HG03064 (cell line): Measurements from ENCODE around the gene GET4.
A peak's percentile ranks its signal among the peaks of the same experiment; 100 is the strongest.

Experiments used
- ATAC-seq: cut with Tn5 transposase; IDR thresholded peaks from one replicate; pipeline ENCODE4 v1.9.1; 2021; ENCODE audit warnings: low read depth; ENCODE audit not compliant: unreplicated experiment

Gene GET4, protein sequence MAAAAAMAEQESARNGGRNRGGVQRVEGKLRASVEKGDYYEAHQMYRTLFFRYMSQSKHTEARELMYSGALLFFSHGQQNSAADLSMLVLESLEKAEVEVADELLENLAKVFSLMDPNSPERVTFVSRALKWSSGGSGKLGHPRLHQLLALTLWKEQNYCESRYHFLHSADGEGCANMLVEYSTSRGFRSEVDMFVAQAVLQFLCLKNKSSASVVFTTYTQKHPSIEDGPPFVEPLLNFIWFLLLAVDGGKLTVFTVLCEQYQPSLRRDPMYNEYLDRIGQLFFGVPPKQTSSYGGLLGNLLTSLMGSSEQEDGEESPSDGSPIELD

DNA sequence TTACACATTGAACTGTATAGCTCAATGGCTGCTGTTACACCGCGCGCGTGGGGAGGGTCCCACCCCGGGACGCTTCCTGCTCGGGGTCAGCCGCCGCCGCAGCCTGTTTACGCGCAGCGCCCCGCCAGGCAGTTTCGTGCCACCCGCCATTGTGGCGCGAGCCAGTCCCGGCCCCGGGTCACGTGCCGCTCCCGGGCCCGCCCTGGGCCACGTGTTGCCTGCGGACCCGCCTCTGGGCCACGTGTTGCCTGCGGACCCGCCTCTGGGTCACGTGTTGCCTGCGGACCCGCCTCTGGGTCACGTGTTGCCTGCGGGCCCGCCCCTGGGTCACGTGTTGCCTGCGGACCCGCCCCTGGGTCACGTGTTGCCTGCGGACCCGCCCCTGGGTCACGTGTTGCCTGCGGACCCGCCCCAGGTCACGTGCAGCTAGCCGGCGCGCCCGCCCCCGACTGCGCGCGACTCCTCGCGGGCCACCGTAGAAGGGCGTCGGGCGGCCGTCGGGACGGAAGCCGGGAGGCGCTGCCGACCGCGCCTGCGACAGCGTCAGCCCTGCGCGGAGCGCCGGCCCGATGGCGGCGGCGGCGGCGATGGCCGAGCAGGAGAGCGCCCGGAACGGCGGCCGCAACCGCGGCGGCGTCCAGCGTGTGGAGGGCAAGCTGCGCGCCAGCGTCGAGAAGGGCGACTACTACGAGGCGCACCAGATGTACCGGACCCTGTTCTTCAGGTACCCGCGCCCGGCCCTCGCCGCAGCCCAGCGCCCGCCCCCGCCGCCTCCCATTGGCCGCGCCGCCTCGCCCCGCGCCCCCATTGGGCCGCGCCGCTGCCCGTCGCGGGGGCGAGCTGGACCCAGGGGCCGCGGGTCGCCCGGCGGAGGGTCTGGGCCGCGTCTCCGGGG, at the start of gene GET4:
GET4 (plus strand) TSS at position 478 of the 895 bp plus-strand sequence; CDS start at position 570, 92 bp downstream.
- ATAC-seq, result peak; percentile 68

DNA sequence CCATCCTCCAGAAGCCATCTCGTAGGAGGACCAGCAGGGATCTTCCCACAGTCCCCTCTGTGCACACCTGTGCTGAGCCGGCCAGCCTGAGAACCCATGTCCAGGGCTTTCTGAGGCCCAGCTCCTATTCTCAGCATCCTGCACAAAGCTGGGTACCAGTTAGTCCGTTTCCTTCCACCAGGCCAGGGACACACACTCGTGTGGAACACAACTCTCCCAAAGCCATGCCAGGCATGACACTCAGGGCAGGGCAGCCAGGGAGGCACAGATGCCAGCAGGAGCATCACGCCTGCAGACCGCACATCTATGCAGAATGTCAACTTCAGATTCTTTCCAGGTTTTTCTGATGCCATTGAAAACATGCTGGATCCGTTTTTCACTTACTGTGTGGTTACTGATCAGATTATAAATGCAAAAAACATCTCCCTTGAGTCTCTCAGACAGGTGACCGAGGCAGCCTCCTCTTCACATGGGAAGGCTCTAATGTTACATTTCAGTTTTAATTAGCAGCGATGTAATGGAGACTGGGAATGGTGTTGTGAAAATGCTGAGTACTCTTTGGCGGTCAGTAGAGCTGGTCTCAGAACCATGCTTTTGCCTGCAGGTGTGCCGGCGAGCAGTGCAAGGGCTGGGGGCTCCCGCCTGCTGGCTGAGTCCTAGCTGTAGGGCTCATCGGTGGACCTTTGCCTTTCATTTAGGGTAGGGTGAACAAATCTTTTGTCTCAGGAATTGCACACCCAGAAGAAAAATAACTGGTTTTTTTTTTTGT, 47.4 kb upstream of the GET4 start:
- no peak for ATAC-seq

DNA sequence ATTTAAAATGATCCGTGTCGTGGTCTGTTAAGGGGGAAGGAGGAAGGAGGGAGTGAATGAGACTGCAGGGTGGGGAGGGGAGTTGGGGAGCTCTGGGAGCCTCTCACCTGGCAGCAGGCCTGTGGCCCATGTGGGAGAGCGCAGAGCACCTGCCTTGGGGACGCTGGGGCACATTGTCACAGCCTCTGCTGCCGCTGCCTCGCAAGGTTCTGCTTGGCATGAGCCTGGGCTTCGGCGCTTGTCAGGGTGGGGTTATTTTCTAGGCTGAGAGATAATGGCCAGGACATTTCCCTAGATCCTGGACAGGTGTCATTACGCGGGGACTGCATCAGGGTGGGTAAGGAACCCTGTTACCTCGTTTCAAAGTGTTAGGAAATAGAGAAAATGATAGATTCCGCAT, 46.3 kb upstream of the GET4 start:
- no peak for ATAC-seq

DNA sequence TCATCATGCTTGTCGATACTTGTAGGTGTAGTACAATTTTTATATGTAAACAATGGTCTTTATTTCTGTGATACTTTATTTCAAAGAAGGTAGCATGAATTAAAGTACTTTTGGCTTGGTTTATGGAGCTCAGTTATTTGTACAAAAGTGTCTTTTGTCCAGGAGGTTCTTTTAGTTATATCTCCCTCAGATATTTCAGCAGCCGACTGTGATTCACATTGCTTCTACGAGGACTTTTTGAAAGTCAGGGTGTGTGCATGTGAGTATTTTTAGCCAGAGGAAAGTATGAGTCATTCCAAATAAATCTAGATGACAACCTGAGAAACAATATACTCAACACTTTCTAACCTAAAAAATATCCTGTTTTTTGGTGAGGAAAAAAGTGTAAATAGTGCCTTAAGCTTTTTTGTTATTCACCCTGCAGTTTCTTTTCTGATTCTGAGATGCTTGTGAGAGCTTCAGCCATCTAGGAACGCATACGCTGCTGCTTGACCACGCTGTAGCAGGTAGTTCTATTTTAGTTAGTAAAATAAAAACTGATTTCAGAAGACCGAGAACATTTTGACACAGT, 44.7 kb upstream of the GET4 start:
- ATAC-seq, result peak; percentile 62

DNA sequence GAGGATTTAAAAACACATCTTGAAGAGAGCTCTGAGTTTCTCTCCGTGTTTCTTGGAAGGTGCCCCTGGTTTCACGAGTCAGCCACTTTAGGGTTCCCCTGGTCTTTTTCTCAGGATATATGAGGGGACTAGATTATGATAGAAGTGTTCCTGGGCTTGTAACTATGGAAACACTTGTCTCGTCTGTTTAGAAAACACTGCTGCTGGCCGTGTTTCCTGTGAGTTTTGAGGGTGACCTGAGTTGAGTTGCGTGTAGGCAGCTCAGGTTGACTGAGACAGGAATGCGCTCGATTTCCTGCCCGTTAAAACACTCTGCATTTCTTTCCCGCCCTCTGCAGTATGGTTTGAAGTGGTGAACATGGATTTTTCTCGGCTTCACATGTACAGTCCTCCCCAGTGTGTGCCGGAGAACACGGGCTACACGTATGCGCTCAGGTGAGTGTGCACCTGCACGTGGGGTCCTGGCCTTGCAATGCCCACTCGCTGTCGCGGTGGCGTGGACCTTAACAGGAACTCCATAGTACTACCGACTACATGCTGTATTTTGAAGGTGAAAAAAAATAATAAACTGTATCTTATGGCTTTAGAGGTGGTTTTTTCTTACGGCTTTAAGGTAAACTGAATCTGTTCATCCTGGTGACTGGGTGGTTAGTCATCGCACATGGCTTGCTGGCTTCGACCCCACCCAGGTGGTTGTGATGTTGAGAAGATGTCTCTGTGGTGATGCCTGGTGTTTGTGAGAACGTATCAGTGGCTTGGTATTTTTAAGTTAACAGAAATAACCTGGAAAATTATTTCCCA, 44.0 kb upstream of the GET4 start, which contains the start of gene SUN1:
SUN1 (plus strand) TSS at position 310 of the 801 bp plus-strand sequence; CDS start at position 359, 49 bp downstream.
- peak; percentile 29 for ATAC-seq

DNA sequence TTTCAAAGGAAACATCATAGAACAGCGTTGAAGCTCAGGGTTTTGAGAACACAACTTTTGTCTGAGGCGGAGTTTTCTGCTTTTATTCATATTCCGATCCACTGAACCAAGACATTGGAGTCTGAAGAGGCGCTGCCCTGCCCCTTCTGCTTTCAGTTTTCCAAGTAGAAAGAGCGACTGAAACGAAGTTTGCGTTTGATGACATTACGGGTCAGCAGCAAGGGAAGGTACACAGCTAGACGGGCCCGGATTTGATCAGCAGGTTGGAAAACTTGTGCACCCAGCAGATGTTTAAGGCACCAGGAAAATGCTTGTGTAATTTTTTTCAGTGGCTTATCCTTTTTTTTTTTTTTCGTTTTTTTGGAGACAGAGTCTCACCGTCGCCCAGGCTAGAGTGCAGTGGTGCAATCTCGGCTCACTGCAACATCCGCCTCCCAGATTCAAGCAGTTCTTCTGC, 43.4 kb upstream of the GET4 start:
- ATAC-seq, result no peak

DNA sequence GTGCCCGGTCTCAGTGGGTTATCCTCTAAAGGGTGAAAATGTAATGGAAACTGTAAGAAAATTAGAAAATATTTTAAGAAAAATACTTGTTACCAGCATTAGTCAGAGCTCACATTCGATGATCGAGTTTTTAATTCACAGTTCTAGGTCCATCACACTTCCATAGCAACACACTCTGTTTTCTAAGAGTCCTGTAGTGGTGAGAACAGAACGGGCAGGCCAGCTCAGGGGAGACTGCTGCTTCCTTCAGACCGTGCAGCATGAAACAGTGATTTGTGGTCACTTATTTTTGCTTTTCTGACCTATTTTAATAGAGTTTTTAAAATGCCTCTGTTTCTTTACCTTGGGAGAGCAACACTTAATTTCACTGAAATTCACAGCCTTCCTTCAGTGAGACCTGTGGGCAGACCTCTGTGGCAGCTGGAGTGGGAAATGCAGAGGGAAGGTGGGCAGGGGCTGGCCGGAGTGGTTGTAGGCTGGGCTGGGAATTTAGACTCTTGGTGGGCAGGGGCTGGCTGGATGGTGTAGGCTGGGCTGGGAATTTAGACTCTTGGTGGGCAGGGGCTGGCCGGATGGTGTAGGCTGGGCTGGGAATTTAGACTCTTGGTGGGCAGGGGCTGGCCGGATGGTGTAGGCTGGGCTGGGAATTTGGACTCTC, 42.6 kb upstream of the GET4 start:
- no peak for ATAC-seq

DNA sequence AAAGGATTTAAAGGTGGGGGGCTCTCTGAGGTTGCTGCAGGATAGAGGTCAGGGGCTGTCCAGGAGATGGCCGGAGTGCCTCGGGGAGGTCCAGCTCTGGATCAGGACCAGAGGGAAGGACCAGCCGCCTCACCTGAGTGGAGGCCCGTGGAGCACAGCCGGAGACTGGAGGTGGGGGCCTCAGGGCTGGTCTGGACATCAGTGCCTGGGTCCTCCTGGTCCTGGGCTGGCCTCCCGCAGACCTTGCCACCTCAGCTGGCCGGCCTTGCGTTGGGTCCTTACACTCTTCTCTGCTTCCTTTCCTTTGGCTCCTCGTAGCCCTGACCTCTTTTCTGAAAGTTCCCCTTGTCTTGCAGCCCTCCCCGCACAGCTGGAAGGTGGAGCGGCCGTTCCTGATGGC, 42.1 kb upstream of the GET4 start:
- ATAC-seq, result no peak

DNA sequence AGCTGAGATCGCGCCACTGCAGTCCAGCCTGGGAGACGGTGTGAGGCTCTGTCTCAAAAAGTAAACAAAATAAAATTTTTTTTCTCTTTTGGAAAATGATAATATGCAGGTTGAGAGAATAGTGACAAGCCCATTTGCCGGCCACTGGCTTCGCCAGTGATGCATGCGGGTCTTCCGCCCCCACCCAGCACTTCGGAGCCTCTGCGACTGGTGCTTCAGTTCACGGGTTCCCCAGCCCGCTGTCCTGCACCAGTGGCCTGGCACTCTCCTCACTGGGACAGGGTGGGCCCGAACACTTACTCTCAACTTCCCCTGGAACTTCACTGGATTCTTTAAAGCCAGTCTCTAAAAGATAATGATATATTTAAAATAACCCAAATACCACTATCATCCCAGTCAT, 41.3 kb upstream of the GET4 start:
- no peak for ATAC-seq

DNA sequence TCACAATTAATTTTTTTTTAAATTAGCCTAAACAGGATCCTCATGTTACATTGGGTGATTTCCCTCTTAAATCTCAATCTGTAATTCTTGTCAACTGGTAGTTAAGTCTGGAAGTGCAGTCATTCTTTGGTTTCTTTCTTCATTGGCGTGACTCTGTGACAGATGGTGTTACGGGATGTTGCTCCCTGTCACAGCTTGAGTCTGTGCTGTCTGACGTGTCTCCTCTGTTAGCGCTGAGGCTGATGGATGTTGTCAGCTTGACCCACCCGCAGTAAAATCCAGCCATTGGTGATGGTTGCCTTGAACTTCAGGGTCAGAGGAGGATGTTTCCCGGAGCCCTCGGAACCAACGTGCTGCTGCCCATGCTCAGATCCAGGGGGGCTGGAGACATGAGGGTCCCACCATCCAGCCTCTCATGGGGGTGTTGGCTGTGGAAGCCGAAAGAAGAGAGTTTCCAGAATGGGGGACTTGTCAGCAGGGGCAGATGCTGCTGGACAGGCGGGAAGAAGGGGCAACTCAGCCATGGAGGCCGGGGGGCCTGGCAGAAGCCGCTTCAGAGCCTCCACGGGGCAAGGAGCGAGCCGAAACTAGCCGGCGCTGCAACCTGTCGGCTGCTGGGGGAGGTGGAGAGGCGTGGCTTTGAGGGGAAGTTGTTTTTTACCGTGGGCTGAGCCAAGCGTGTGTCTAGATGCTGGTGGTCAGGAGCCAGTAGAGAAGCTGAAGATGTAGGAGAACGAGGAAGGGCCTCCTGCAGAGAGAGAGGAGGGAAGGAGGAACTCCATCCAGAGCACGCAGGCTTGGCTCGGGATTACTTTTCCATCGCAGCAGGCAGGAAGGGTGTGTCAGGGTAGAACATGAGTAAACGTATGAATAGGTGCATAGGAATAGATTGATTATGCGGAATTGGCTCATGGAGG, 40.6 kb upstream of the GET4 start:
- ATAC-seq, result no peak

DNA sequence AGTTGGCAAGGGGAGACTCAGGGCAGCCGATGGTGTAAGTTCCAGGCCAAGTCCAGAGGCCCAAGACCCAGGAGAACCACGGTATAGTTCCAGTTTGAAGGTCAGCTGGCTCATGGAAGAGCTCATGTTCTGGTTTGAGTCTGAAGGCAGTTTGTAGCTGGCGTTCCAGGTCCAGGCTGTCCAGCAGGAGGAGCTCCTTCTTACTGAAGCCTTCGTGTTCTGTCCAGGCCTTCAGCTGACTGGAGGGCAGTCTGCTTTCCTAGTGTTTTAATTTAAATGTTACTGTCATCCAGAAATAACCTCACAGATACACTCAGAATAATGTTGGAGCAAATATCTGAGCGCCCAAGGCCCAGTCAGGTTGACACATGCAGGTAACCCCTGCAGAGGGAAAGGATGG, 39.9 kb upstream of the GET4 start:
- ATAC-seq, result no peak

DNA sequence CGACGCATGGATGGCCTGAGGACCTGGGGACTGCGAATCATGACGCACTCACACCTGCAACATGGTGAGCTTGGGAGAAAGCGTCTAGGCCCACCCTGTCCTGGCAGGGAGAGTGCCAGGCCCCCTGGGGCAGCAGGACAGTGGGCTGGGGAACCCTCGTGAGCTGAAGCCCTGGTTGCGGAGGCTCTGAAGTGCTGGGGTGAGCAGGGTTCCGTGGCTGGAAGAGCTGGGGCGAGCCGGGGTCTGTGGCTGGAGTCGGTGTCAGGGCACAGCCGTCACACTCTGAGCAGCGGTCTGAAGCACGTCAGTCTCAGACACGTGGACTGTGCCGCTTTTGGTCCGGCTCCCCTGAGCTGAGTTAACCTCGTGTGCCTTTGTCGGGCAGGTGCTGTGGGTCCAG, 39.4 kb upstream of the GET4 start:
- no peak for ATAC-seq

DNA sequence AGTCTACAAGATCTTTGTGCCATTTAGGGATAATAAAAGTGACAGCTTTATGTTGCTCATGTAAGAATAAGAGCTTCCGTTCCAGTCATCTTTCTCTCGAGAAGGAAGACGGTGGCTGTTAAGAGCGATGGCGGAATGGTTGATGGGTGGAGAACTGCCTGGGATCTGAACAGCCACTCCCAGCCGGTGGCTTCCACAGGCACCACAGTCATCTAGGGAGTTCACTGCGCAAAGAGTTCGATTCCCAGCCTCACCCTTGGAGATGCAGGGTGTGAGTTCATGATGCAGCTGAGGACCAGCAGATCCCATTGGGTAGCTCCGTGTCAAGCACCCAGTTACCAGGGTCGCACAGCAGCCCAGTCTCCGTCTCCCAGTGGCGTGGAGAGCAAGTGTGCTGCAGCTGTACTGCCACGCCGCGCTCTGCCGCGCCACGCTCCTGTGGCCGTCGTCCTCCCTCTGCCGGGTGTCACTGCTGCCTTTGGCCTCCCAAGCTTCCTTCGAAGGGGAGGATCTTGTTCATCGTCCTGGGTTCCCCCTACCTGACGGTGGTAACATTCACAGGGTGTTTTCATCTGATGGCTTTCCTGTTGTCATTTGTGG, 36.3 kb upstream of the GET4 start:
- ATAC-seq, result no peak

DNA sequence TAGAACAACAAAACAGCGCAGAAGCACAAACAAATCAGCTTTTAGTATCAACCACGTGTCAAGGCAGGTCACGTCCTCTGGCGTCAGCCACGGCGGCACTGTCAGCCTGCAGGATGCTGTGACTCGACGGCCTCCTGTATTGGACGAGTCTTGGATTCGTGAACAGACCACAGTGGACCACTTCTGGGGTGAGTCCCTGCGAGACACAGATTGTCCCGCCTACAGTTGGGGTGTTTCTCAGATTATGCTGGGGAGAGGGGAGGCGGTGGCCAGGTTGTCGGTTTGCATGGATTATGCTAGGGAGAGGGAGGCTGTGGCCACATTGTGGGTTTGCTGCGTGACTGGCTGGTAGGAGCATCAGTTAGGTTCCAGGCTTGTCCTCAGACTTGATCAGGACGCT, 34.4 kb upstream of the GET4 start:
- ATAC-seq, result no peak

DNA sequence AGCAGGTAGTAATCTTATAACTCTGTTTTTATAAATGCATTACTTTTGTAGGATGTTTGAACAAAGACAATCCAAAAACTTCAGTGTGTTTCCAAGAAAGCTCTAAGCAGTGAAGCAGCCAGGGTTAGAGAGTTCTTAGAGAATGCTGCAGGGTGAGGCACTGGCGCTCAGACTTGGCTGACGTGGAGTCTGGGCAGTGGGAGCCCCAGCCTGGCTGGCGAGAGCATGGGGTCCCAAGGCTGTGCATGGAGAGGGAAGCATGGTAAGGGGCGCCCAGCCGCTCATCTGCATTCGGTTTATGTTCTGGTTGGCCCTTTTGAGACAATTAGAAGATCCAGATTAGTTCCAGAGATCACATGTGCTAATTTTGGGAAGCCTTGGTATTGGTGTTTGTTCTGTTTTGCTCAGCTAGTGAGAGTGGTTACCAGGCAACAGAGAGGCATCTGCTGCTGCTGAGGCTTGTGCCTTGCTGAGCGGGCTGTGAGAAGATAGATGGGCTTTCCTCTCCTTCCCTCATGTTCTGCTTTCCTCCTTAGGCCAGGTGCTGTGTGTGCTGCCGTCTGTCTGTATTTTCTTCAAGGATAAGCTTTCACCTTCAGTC, 33.8 kb upstream of the GET4 start:
- ATAC-seq, result no peak

DNA sequence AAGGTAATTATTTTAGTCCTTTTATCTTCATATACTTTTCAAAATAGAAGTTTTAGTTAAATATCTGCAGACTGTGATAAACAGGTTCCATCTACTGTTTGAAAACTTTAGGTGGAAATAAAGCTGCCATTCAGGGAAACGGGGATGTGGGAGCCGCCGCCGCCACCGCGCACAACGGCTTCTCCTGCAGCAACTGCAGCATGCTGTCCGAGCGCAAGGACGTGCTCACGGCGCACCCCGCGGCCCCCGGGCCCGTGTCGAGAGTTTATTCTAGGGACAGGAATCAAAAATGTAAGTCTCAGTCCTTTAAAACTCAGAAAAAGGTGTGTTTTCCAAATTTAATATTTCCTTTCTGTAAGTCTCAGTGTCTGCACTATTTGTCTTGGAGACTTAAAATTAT, 33.1 kb upstream of the GET4 start:
- no peak for ATAC-seq

DNA sequence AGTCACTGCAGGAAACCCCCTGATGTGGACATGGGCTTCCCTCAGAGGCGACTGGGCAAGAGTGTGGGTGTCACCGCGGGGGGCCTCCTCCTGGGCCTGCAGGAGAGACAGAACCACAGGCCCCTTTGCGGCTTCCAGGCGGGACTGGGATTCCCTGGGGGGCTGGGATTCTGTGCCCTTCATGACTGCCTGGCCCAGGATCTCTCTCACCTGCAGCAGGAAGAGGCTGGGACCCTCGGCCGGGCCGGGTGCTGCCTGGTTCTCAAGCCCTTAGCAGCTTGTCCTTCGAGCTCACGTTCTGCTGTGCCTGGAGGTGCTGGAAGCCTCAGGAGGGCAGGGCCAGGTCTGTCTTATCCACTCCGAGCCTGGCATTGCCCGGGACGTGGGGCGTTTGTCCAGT, 32.3 kb upstream of the GET4 start:
- ATAC-seq, result no peak
